ENCODE data around the gene SWSAP1. TPM values are rescaled to one million over a fixed set of nuclear protein-coding genes. Genes with fewer than 3 reads are reported as not detected.

The SWSAP1 gene
- total RNA-seq, 1 experiment from 2014 or later: 2.5 TPM

DNA sequence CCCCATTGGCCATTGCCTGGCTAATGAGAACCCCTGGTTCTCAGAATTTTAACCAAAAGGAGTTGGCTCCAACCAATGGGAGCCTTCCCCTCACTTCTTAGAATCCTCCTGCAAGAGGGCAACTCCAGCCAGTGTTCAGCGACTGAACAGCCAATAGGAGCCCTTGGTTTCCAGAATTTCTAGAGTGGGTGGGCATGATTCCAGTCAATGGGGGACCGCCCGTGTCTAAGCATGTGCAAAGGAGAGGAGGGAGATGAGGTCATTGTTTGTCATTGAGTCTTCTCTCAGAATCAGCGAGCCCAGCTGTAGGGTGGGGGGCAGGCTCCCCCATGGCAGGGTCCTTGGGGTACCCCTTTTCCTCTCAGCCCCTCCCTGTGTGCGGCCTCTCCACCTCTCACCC, 9.5 kb upstream of the SWSAP1 start (continued):
- TF ChIP-seq TCF7L2 (IDR thresholded peaks at IDR 0.05; ENCODE audit: borderline replicate concordance, extremely low read depth, insufficient read depth, insufficient read length): no peak

DNA sequence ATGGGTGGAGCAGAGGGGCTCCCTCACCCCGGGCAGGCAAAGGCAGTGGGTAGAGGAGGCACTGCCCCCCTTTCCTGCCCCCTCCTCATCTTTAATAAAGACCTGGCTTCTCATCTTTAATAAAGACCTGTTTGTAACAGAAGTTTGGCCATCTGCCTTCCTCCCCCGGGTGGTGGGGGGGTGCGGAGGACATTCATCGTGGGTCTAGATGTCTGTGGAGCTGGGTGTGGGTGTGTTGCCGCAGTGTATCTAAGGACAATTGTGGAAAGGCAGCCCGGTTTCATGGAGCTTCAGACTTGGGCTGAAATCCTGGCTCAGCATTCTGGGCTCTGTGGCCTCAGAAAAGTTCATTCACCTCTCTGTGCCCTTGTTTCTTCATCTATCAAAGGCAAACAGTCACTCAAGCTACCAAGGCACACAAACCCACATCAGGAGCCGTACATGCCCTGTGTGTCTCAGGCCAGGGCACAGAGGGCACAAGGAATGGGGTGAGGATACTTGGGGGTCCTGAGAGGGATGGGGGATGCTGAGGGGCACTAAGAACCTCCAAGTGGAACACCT, 8.8 kb upstream of the SWSAP1 start:
- Histone ChIP-seq H4K20me1 (ENCODE audit: insufficient read depth) (no peaks in the 10 kb centered on the region), H3K4me2 (ENCODE audit: low read length) (no peak overlapping the region), H3K4me3 (replicated peaks in 1 of 2; ENCODE audit: low read depth in 1 of 2, low read length in 2 of 2) (no peak overlapping the region), H3K27ac (ENCODE audit: low read depth, low read length) (no peak overlapping the region), H3K36me3 (ENCODE audit: control insufficient read depth in 1 of 2, insufficient read depth in 2 of 2, low read length in 2 of 2) (no peaks in the 10 kb centered on the region; a peak in 1 of 4 replicates), H3K9ac (ENCODE audit: low read length) (no peak overlapping the region), H2AFZ (ENCODE audit: low read depth, low read length, poor library complexity, severe bottlenecking) (no peak overlapping the region), H3K4me1 (ENCODE audit: control insufficient read depth in 1 of 2, insufficient read depth in 2 of 2, low read length in 2 of 2) (peaks cover 5 to 9% of the 10 kb centered on the region in 2 experiments), H3K9me3 (ENCODE audit: control insufficient read depth in 1 of 2, insufficient read depth in 1 of 2, low read depth in 1 of 2, low read length in 2 of 2) (no peaks in the 10 kb centered on the region), H3K79me2 (ENCODE audit: insufficient read depth, low read length) (no peaks in the 10 kb centered on the region), H3K27me3 (ENCODE audit: insufficient read depth, low read length) (no peaks in the 10 kb centered on the region), H3K9me2 (ENCODE audit: insufficient read depth) (no peaks in the 10 kb centered on the region)
- intact Hi-C loops (cut with micrococcal nuclease): no loop called here
- DNase-seq (ENCODE audit: low read depth, low spot score): no peak
- no TSS peak for BruUV-seq (replicated peaks)
- TF ChIP-seq JUND (IDR thresholded peaks at IDR 0.05) (no peak), EZH2phosphoT487 (IDR thresholded peaks at IDR 0.05; ENCODE audit: borderline replicate concordance) (no peak), TCF7L2 (IDR thresholded peaks at IDR 0.05; ENCODE audit: borderline replicate concordance, extremely low read depth, insufficient read depth, insufficient read length) (no peak)
- TF ChIP-seq, protein P1, sequence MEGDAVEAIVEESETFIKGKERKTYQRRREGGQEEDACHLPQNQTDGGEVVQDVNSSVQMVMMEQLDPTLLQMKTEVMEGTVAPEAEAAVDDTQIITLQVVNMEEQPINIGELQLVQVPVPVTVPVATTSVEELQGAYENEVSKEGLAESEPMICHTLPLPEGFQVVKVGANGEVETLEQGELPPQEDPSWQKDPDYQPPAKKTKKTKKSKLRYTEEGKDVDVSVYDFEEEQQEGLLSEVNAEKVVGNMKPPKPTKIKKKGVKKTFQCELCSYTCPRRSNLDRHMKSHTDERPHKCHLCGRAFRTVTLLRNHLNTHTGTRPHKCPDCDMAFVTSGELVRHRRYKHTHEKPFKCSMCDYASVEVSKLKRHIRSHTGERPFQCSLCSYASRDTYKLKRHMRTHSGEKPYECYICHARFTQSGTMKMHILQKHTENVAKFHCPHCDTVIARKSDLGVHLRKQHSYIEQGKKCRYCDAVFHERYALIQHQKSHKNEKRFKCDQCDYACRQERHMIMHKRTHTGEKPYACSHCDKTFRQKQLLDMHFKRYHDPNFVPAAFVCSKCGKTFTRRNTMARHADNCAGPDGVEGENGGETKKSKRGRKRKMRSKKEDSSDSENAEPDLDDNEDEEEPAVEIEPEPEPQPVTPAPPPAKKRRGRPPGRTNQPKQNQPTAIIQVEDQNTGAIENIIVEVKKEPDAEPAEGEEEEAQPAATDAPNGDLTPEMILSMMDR (IDR thresholded peaks at IDR 0.05 in 2 of 3, conservative IDR thresholded peaks at IDR 0.05 in 1 of 3; ENCODE audit: borderline replicate concordance in 1 of 3, insufficient read depth in 1 of 3, low read depth in 2 of 3, low read length in 2 of 3): no peak
- RAD21 ChIA-PET (ENCODE audit: low non-redundant PET in 1 of 2, low total read pairs in 2 of 2, uncharacterized antibody in 2 of 2, unreplicated experiment in 2 of 2): no interaction called here
- CTCF ChIA-PET: no interaction called here
- POLR2A ChIA-PET: interaction anchor here (1.2 kb wide), 1 partner anchor 9 kb away, joined by 4 read pairs; no protein-coding TSS in a partner anchor
- ATAC-seq: no peak

DNA sequence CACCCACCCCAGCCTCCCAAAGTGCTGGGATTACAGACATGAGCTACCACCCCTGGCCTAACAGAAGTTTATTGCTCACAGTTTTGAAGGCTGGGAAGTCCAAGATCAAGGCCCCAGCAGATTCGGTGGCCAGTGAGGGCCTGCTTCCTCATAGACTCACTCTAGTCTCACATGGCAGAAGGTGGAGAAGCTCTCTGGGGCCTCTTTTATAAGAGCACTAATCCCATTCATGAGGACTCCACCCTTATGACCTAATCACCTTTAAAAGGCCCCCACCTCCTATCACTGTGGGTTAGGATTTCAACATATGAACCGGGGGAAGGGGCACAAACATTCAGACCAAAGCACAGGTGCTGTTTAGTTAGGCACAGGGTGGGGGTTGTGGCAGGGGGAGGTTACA, 6.9 kb upstream of the SWSAP1 start:
- no peaks in the 10 kb centered on the region for H3K79me2 ChIP-seq (ENCODE audit: insufficient read depth, low read length)
- no peak overlapping the region for H2AFZ ChIP-seq (ENCODE audit: low read depth, low read length, poor library complexity, severe bottlenecking)
- H3K9me3 ChIP-seq (ENCODE audit: control insufficient read depth in 1 of 2, insufficient read depth in 1 of 2, low read depth in 1 of 2, low read length in 2 of 2): no peaks in the 10 kb centered on the region
- POLR2A ChIA-PET: no interaction called here
- no peak for DNase-seq (ENCODE audit: low read depth, low spot score)
- RAD21 ChIA-PET (ENCODE audit: low non-redundant PET in 1 of 2, low total read pairs in 2 of 2, uncharacterized antibody in 2 of 2, unreplicated experiment in 2 of 2): no interaction called here
- CTCF ChIA-PET: interaction anchor here (2.8 kb wide), 1 partner anchor 15 kb away, joined by 11 read pairs; no protein-coding TSS in a partner anchor
- no TSS peak for BruUV-seq (replicated peaks)
- H3K27me3 ChIP-seq (ENCODE audit: insufficient read depth, low read length): no peaks in the 10 kb centered on the region
- intact Hi-C loops (cut with micrococcal nuclease): no loop called here
- no peak overlapping the region for H3K27ac ChIP-seq (ENCODE audit: low read depth, low read length)
- H3K9me2 ChIP-seq (ENCODE audit: insufficient read depth): no peaks in the 10 kb centered on the region
- H4K20me1 ChIP-seq (ENCODE audit: insufficient read depth): no peaks in the 10 kb centered on the region
- no peak overlapping the region for H3K9ac ChIP-seq (ENCODE audit: low read length)
- no peaks in the 10 kb centered on the region; a peak in 1 of 4 replicates for H3K36me3 ChIP-seq (ENCODE audit: control insufficient read depth in 1 of 2, insufficient read depth in 2 of 2, low read length in 2 of 2)
- no peak for ATAC-seq
- no peak overlapping the region for H3K4me3 ChIP-seq (replicated peaks in 1 of 2; ENCODE audit: low read depth in 1 of 2, low read length in 2 of 2)
- no peaks in the 10 kb centered on the region for H3K4me1 ChIP-seq (ENCODE audit: control insufficient read depth in 1 of 2, insufficient read depth in 2 of 2, low read length in 2 of 2)
- no peak overlapping the region for H3K4me2 ChIP-seq (ENCODE audit: low read length)
- TF ChIP-seq FOSL1 (IDR thresholded peaks at IDR 0.05; ENCODE audit: low read depth) (no peak), ZNF274 (IDR thresholded peaks at IDR 0.05; ENCODE audit: low read depth, low read length) (no peak), EGR1 (IDR thresholded peaks at IDR 0.05; ENCODE audit: low read depth) (no peak), ELF1 (IDR thresholded peaks at IDR 0.05; ENCODE audit: borderline replicate concordance, low read depth) (no peak), ZFX (IDR thresholded peaks at IDR 0.05) (no peak), RAD21 (IDR thresholded peaks at IDR 0.05; ENCODE audit: low read depth) (no peak)
- TF ChIP-seq, protein P2, sequence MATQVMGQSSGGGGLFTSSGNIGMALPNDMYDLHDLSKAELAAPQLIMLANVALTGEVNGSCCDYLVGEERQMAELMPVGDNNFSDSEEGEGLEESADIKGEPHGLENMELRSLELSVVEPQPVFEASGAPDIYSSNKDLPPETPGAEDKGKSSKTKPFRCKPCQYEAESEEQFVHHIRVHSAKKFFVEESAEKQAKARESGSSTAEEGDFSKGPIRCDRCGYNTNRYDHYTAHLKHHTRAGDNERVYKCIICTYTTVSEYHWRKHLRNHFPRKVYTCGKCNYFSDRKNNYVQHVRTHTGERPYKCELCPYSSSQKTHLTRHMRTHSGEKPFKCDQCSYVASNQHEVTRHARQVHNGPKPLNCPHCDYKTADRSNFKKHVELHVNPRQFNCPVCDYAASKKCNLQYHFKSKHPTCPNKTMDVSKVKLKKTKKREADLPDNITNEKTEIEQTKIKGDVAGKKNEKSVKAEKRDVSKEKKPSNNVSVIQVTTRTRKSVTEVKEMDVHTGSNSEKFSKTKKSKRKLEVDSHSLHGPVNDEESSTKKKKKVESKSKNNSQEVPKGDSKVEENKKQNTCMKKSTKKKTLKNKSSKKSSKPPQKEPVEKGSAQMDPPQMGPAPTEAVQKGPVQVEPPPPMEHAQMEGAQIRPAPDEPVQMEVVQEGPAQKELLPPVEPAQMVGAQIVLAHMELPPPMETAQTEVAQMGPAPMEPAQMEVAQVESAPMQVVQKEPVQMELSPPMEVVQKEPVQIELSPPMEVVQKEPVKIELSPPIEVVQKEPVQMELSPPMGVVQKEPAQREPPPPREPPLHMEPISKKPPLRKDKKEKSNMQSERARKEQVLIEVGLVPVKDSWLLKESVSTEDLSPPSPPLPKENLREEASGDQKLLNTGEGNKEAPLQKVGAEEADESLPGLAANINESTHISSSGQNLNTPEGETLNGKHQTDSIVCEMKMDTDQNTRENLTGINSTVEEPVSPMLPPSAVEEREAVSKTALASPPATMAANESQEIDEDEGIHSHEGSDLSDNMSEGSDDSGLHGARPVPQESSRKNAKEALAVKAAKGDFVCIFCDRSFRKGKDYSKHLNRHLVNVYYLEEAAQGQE (IDR thresholded peaks at IDR 0.05; ENCODE audit: low read depth): no peak
